Erythroblast (primary cell): Measurements from ENCODE around the gene PLA2G3.
A peak's percentile ranks its signal among the peaks of the same experiment; 100 is the strongest.
"Not testable (repeated sequence)": the region's sequence is repeated elsewhere in the genome, so short reads cannot be mapped to it uniquely, and the experiment has no call there.

Source experiments
- DNase-seq, 2 experiments: peaks; one replicate each; lab custom pipeline; 2025; lab: John Stamatoyannopoulos, UW
- GATA1 ChIP-seq: IDR thresholded peaks from 2 replicates; pipeline ENCODE4 v1.6.1; 2011; ENCODE audit warnings: low read depth, mild to moderate bottlenecking, control low read depth, low read length, moderate library complexity
- POLR2A ChIP-seq: IDR thresholded peaks from 2 replicates; pipeline ENCODE4 v1.6.1; 2011; ENCODE audit warnings: mild to moderate bottlenecking, low read length

PLA2G3 gene

GRCh38 chr22:31139866-31140716 is at the start of gene PLA2G3:
Gene PLA2G3, minus strand, starts transcription at chr22:31140508. Its CDS starts 154 bp downstream, at chr22:31140354.
- DNase-seq, result no peak
- no peak for TF ChIP-seq GATA1
- TF ChIP-seq POLR2A, result no peak

- TF ChIP-seq GATA1 (no peak), POLR2A (no peak)
- DNase-seq, result no peak
Measured at GRCh38 chr22:31187627-31188026, 47.3 kb upstream of the PLA2G3 start.

- DNase-seq, result peak; percentile 15 to 57
- TF ChIP-seq GATA1 (no peak), POLR2A (no peak)
Measured at GRCh38 chr22:31185056-31185455, 44.7 kb upstream of the PLA2G3 start.

- TF ChIP-seq GATA1 (no peak), POLR2A (no peak)
- DNase-seq, result no peak
Measured at GRCh38 chr22:31184015-31184414, 43.7 kb upstream of the PLA2G3 start.

GRCh38 chr22:31179345-31179744 is 39.0 kb upstream of the PLA2G3 start:
- peak in 1 of 2 experiments; percentile 39 for DNase-seq

GRCh38 chr22:31178859-31179258 is 38.6 kb upstream of the PLA2G3 start:
- TF ChIP-seq POLR2A (no peak), GATA1 (no peak)

More at GRCh38 chr22:31179345-31179744, 39.0 kb upstream of the PLA2G3 start:
- TF ChIP-seq GATA1 (no peak), POLR2A (no peak)

GRCh38 chr22:31177420-31178162 is 37.3 kb upstream of the PLA2G3 start:
- TF ChIP-seq GATA1, result no peak
- no peak for TF ChIP-seq POLR2A
- DNase-seq, result no peak

More at GRCh38 chr22:31178859-31179258, 38.6 kb upstream of the PLA2G3 start:
- no peak for DNase-seq

- DNase-seq, result no peak
- no peak for TF ChIP-seq POLR2A
- no peak for TF ChIP-seq GATA1
Measured at GRCh38 chr22:31176923-31177322, 36.6 kb upstream of the PLA2G3 start.

GRCh38 chr22:31173386-31174145 is 33.3 kb upstream of the PLA2G3 start:
- no peak for DNase-seq
- TF ChIP-seq POLR2A (no peak), GATA1 (no peak)

GRCh38 chr22:31171734-31172133 is 31.4 kb upstream of the PLA2G3 start:
- DNase-seq, result not testable (repeated sequence)

GRCh38 chr22:31170971-31171370 is 30.7 kb upstream of the PLA2G3 start:
- DNase-seq, result no peak
- TF ChIP-seq POLR2A (no peak), GATA1 (no peak)

GRCh38 chr22:31162015-31162765 is 21.9 kb upstream of the PLA2G3 start:
- TF ChIP-seq GATA1 (no peak), POLR2A (no peak)
- DNase-seq, result no peak

GRCh38 chr22:31161386-31161785 is 21.1 kb upstream of the PLA2G3 start:
- DNase-seq, result no peak
- TF ChIP-seq GATA1 (no peak), POLR2A (no peak)
